ENCODE data around the gene VWA3B.
A peak's percentile ranks its signal among the peaks of the same experiment; 100 is the strongest.
"Not testable (repeated sequence)": the region's sequence is repeated elsewhere in the genome, so short reads cannot be mapped to it uniquely, and the experiment has no call there.

The VWA3B gene

GRCh38 chr2:98087447-98088020 is 567 bp downstream of the VWA3B start:
- Histone ChIP-seq H3K27ac (ENCODE audit: low read depth, low read length) (no peak overlapping the region), H3K4me1 (ENCODE audit: control insufficient read depth, insufficient read depth, low read length) (no peaks in the 10 kb centered on the region), H3K27me3 (ENCODE audit: control insufficient read depth, insufficient read depth, low read length) (peaks cover 41% of the 10 kb centered on the region), H3K36me3 (ENCODE audit: control insufficient read depth, insufficient read depth, low read length) (no peaks in the 10 kb centered on the region), H3K4me3 (ENCODE audit: low read depth, low read length) (peak overlapping the region; percentile 81), H3K9me3 (ENCODE audit: control insufficient read depth, insufficient read depth, low read length) (no peaks in the 10 kb centered on the region), H3K9ac (ENCODE audit: low read depth, low read length) (no peak overlapping the region)

- H3K4me3 ChIP-seq (ENCODE audit: low read depth, low read length): no peak overlapping the region
- no peak overlapping the region for H3K27ac ChIP-seq (ENCODE audit: low read depth, low read length)
- no peaks in the 10 kb centered on the region for H3K36me3 ChIP-seq (ENCODE audit: control insufficient read depth, insufficient read depth, low read length)
- no peaks in the 10 kb centered on the region for H3K4me1 ChIP-seq (ENCODE audit: control insufficient read depth, insufficient read depth, low read length)
- no peak overlapping the region for H3K9ac ChIP-seq (ENCODE audit: low read depth, low read length)
- H3K9me3 ChIP-seq (ENCODE audit: control insufficient read depth, insufficient read depth, low read length): no peaks in the 10 kb centered on the region
- H3K27me3 ChIP-seq (ENCODE audit: control insufficient read depth, insufficient read depth, low read length): peaks cover 41% of the 10 kb centered on the region
Observed at GRCh38 chr2:98088261-98088660, 1.3 kb downstream of the VWA3B start.

- Histone ChIP-seq H3K4me1 (ENCODE audit: control insufficient read depth, insufficient read depth, low read length) (no peaks in the 10 kb centered on the region), H3K4me3 (ENCODE audit: low read depth, low read length) (no peak overlapping the region), H3K9me3 (ENCODE audit: control insufficient read depth, insufficient read depth, low read length) (no peaks in the 10 kb centered on the region), H3K9ac (ENCODE audit: low read depth, low read length) (no peak overlapping the region), H3K27ac (ENCODE audit: low read depth, low read length) (no peak overlapping the region), H3K27me3 (ENCODE audit: control insufficient read depth, insufficient read depth, low read length) (peaks cover 37% of the 10 kb centered on the region), H3K36me3 (ENCODE audit: control insufficient read depth, insufficient read depth, low read length) (no peaks in the 10 kb centered on the region)
Observed at GRCh38 chr2:98089941-98090340, 3.0 kb downstream of the VWA3B start.

DNA sequence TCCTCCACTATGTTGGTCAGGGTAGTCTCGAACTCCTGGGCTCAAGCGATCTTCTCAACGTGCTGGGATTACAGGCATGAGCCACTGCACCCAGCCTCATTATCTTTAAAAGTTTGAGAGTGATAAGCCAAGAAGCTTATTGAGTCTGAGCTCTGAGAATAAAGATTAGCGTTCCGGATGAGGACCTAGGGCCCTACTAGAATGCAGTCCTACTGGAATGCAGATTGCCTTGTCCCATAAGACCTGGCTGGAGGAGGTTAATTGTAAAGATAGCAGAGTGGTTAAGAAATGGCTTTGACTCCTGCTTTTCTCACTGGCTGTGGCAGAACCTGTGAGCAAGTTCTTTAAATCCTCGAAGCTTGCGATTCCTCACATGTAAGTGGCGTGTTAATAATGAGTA is 4.0 kb downstream of the VWA3B start:
- Histone ChIP-seq H3K4me3 (ENCODE audit: low read depth, low read length) (no peak overlapping the region), H3K9me3 (ENCODE audit: control insufficient read depth, insufficient read depth, low read length) (no peaks in the 10 kb centered on the region), H3K27me3 (ENCODE audit: control insufficient read depth, insufficient read depth, low read length) (peaks cover 27% of the 10 kb centered on the region), H3K4me1 (ENCODE audit: control insufficient read depth, insufficient read depth, low read length) (no peaks in the 10 kb centered on the region), H3K36me3 (ENCODE audit: control insufficient read depth, insufficient read depth, low read length) (no peaks in the 10 kb centered on the region), H3K9ac (ENCODE audit: low read depth, low read length) (no peak overlapping the region), H3K27ac (ENCODE audit: low read depth, low read length) (no peak overlapping the region)

GRCh38 chr2:98091738-98092137 is 4.8 kb downstream of the VWA3B start:
- Histone ChIP-seq H3K27me3 (ENCODE audit: control insufficient read depth, insufficient read depth, low read length) (peaks cover 19% of the 10 kb centered on the region), H3K9ac (ENCODE audit: low read depth, low read length) (no peak overlapping the region), H3K27ac (ENCODE audit: low read depth, low read length) (no peak overlapping the region), H3K4me1 (ENCODE audit: control insufficient read depth, insufficient read depth, low read length) (no peaks in the 10 kb centered on the region), H3K9me3 (ENCODE audit: control insufficient read depth, insufficient read depth, low read length) (no peaks in the 10 kb centered on the region), H3K4me3 (ENCODE audit: low read depth, low read length) (no peak overlapping the region), H3K36me3 (ENCODE audit: control insufficient read depth, insufficient read depth, low read length) (no peaks in the 10 kb centered on the region)

DNA sequence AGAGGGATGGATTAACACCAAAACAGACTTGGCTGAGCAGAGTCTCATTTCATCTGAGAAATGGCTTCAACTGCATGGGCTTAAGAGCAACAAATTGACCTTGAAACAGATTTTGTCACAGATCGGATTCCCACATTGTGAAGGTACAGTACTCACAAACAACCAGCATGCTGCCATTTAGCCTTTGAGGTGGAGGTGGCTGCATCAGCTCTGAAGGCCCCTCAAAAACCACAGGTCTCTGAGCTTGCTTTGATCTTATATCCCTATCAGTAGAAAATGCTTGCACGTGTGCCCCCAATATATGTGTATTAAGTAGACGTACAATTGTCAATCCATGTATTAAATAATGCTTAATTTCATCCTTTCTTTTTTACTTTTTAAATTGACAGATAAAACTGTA is 6.2 kb downstream of the VWA3B start:
- no peaks in the 10 kb centered on the region for H3K4me1 ChIP-seq (ENCODE audit: control insufficient read depth, insufficient read depth, low read length)
- no peak overlapping the region for H3K4me3 ChIP-seq (ENCODE audit: low read depth, low read length)

GRCh38 chr2:98093611-98094010 is 6.6 kb downstream of the VWA3B start:
- Histone ChIP-seq H3K9me3 (ENCODE audit: control insufficient read depth, insufficient read depth, low read length) (no peaks in the 10 kb centered on the region), H3K27me3 (ENCODE audit: control insufficient read depth, insufficient read depth, low read length) (peaks cover 2% of the 10 kb centered on the region; the same call in 1 of the 2 replicates), H3K9ac (ENCODE audit: low read depth, low read length) (no peak overlapping the region), H3K27ac (ENCODE audit: low read depth, low read length) (no peak overlapping the region), H3K4me3 (ENCODE audit: low read depth, low read length) (no peak overlapping the region), H3K36me3 (ENCODE audit: control insufficient read depth, insufficient read depth, low read length) (no peaks in the 10 kb centered on the region), H3K4me1 (ENCODE audit: control insufficient read depth, insufficient read depth, low read length) (no peaks in the 10 kb centered on the region)

More for the DNA sequence above, 6.2 kb downstream of the VWA3B start:
- Histone ChIP-seq H3K9ac (ENCODE audit: low read depth, low read length) (no peak overlapping the region), H3K27ac (ENCODE audit: low read depth, low read length) (no peak overlapping the region), H3K36me3 (ENCODE audit: control insufficient read depth, insufficient read depth, low read length) (no peaks in the 10 kb centered on the region), H3K9me3 (ENCODE audit: control insufficient read depth, insufficient read depth, low read length) (no peaks in the 10 kb centered on the region), H3K27me3 (ENCODE audit: control insufficient read depth, insufficient read depth, low read length) (peaks cover 7% of the 10 kb centered on the region)

GRCh38 chr2:98099939-98100743 is 13.2 kb downstream of the VWA3B start:
- Histone ChIP-seq H3K4me1 (ENCODE audit: control insufficient read depth, insufficient read depth, low read length) (no peaks in the 10 kb centered on the region), H3K27ac (ENCODE audit: low read depth, low read length) (no peak overlapping the region), H3K9ac (ENCODE audit: low read depth, low read length) (no peak overlapping the region), H3K9me3 (ENCODE audit: control insufficient read depth, insufficient read depth, low read length) (peaks cover 11% of the 10 kb centered on the region; the same call in 1 of the 2 replicates), H3K4me3 (ENCODE audit: low read depth, low read length) (no peak overlapping the region), H3K27me3 (ENCODE audit: control insufficient read depth, insufficient read depth, low read length) (no peaks in the 10 kb centered on the region), H3K36me3 (ENCODE audit: control insufficient read depth, insufficient read depth, low read length) (no peaks in the 10 kb centered on the region)

- not testable (repeated sequence) for H3K27me3 ChIP-seq (ENCODE audit: control insufficient read depth, insufficient read depth, low read length); H3K27ac ChIP-seq (ENCODE audit: low read depth, low read length); H3K4me3 ChIP-seq (ENCODE audit: low read depth, low read length); H3K36me3 ChIP-seq (ENCODE audit: control insufficient read depth, insufficient read depth, low read length); H3K9ac ChIP-seq (ENCODE audit: low read depth, low read length); H3K4me1 ChIP-seq (ENCODE audit: control insufficient read depth, insufficient read depth, low read length)
- peaks cover 11% of the 10 kb centered on the region; the same call in 1 of the 2 replicates for H3K9me3 ChIP-seq (ENCODE audit: control insufficient read depth, insufficient read depth, low read length)
Observed at GRCh38 chr2:98102315-98102714, 15.3 kb downstream of the VWA3B start.

DNA sequence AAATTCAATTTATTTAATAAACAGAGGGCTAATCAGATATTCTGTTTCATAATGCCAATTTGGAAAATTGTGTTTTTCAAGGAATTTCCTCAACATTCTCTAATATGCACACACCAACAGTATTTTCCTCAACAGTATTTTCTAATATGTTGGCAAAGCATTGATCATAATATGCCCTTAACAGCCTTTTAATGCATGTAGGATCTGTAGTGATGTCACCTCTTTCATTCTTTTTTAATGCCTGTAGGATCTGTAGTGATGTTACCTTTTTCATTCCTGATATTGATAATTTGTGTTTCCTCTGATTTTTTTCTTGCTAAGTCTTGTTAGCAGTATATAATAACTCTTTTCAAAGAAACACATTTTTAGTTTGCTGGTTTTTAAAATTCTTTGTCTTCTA is 15.9 kb downstream of the VWA3B start:
- no peak overlapping the region for H3K4me3 ChIP-seq (ENCODE audit: low read depth, low read length)
- no peak overlapping the region for H3K27ac ChIP-seq (ENCODE audit: low read depth, low read length)
- H3K9me3 ChIP-seq (ENCODE audit: control insufficient read depth, insufficient read depth, low read length): peaks cover 11% of the 10 kb centered on the region; the same call in 1 of the 2 replicates
- no peaks in the 10 kb centered on the region for H3K4me1 ChIP-seq (ENCODE audit: control insufficient read depth, insufficient read depth, low read length)
- H3K27me3 ChIP-seq (ENCODE audit: control insufficient read depth, insufficient read depth, low read length): no peaks in the 10 kb centered on the region
- H3K9ac ChIP-seq (ENCODE audit: low read depth, low read length): no peak overlapping the region
- no peaks in the 10 kb centered on the region for H3K36me3 ChIP-seq (ENCODE audit: control insufficient read depth, insufficient read depth, low read length)

GRCh38 chr2:98108110-98108509 is 21.1 kb downstream of the VWA3B start:
- no peak overlapping the region for H3K4me3 ChIP-seq (ENCODE audit: low read depth, low read length)
- H3K9me3 ChIP-seq (ENCODE audit: control insufficient read depth, insufficient read depth, low read length): peaks cover 8% of the 10 kb centered on the region; the same call in 1 of the 2 replicates
- no peaks in the 10 kb centered on the region for H3K36me3 ChIP-seq (ENCODE audit: control insufficient read depth, insufficient read depth, low read length)
- H3K9ac ChIP-seq (ENCODE audit: low read depth, low read length): no peak overlapping the region
- H3K4me1 ChIP-seq (ENCODE audit: control insufficient read depth, insufficient read depth, low read length): no peaks in the 10 kb centered on the region
- no peaks in the 10 kb centered on the region for H3K27me3 ChIP-seq (ENCODE audit: control insufficient read depth, insufficient read depth, low read length)
- H3K27ac ChIP-seq (ENCODE audit: low read depth, low read length): no peak overlapping the region

Measured in HUES48 (cell line).